GM21529 (cell line): ENCODE data around the gene GPR108.

Experiments
- ATAC-seq: cut with Tn5 transposase; IDR thresholded peaks from one replicate; pipeline ENCODE4 v1.9.1; 2021; ENCODE audit not compliant: unreplicated experiment

Gene GPR108

DNA sequence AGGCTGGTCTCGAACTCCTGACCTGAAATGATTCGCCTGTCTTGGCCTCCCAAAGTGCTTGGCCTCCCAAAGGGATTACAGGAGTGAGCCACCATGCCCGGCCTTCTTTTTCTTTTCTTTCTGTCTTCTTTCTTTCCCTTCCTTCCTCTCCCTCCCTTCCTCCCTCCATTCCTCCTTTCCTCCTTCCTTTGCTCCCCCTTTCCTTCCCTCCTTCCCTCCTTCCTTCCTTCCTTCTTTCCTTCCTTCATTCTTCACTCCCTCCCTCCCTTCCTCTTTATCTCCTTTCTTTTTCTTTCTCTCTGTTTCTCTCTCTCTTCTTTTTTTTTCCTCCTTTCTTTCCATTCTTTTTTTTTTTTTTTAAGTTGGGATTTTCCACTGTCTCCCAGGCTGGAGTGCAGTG, 29.0 kb downstream of the GPR108 start:
- no peak for ATAC-seq

GRCh38 chr19:6707658-6708018, 29.7 kb downstream of the GPR108 start:
- ATAC-seq, result no peak

DNA sequence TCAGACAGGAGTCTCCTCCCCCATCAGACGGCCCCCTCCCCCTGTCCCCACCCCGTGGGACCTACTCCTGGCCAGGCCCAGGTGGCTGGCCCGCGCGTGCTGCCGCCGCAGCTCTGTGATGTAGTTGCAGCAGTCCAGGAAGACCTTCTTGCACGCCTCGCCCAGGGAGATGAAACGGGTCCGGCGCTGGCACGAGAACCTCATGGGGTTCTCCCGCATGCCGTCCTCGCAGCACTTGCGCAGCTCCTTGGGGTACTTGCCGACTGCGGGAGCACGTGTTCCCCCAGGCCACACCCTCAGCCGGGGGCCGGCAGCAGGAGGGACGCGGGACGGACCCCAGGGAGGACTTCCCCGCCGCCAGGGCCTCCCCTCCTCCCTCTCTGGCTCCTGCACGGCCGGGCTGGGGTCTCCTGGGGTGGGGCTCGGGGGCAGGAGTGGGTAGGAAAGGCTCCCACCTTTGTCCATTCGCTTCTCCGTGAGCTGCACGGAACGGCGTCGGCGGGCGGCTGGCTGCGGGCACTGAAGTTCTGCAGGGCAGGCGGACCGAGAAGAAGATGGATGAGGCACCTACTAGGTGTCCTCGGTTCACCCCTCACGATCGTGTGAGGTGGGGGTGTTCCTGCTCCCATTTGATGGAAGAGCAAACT, 30.2 kb downstream of the GPR108 start:
- ATAC-seq, result no peak

DNA sequence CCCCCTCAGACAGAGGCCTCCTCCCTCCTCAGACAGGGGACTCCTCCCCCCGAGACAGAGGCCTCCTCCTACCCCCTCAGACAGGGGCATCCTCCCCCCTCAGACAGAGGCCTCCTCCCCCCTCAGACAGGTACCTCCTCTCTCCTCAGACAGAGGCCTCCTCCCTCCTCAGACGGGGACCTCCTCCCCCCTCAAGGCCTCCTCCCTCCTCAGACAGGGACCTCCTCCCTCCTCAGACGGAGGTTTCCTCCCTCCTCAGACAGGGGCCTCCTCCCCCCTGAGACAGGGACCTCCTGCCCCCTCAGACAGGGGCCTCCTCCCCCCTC, 30.8 kb downstream of the GPR108 start:
- no peak for ATAC-seq

- no peak for ATAC-seq
Observed at GRCh38 chr19:6705931-6706632, 31.3 kb downstream of the GPR108 start.

- ATAC-seq, result no peak
Observed at GRCh38 chr19:6700586-6701316, 36.6 kb downstream of the GPR108 start.

DNA sequence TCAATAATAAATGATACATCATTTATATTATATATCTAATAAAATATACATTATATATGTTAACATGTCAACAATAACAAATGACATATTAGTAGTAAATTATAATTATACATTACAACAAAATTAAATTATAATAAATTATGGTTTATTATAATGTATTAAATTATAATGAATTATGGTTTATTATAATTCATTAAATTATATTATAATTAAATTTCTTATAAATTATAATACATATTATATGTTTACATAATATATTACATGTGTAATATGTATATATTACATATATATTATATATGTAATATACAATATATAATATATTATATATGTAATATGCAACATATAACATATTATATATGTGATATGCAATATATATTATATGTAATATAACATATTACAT, 37.4 kb downstream of the GPR108 start:
- ATAC-seq, result no peak

DNA sequence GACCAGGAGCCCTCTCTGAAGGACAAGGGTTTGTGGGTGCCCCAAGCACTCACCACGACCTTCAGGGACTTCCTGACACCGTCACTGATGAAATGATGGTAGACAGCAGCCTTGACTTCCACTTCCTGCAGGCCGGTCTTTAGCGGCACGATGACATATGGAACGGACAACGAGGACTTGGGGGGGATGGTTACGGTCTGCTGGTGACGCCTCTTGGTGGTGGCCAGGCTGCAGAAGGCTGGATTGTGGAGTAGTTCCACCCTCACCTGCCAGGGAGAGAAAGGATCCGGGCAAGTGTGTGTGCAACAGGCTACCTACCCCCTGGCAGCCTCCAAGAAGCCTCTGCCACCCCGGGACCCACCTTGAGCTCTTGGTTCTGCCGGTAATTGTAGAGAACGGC, 40.1 kb downstream of the GPR108 start:
- ATAC-seq, result no peak

GRCh38 chr19:6696239-6696820, 41.0 kb downstream of the GPR108 start:
- no peak for ATAC-seq

DNA sequence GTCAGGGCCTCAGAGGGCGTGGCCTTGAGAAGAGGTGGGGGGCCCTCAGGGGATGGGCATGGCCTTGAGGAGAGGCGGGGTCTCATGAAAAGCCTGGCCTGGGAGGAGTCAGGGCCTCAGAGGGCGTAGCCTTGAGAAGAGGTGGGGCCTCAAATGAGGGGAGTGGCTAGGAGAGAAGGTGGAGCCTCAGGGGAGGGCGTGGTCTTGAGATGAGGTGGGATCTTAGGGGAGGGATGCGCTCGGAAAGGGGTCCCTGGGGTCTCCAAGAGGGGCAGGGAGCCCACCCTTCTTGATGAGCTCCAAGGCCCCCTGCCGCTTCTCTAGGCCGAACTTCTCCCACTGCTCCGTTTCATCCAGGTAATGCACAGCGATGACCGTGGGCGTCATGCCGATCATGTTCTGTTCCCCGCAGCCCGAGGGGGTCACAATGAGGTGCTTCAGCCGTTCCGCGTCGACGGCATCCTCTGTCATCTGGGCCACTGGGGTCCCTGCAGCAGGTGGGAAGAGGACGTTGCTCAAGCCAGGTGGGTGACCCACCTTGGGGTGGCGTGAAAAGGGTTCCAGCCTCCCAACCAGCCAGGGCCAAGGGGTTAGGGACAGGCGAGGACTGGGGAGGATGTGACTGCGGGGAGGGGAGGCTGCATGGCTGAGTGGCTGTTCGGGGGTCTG, 43.1 kb downstream of the GPR108 start:
- no peak for ATAC-seq

GRCh38 chr19:6693681-6694080, 43.7 kb downstream of the GPR108 start:
- no peak for ATAC-seq

GRCh38 chr19:6693056-6693471, 44.3 kb downstream of the GPR108 start:
- ATAC-seq, result no peak

- ATAC-seq, result no peak
Observed at GRCh38 chr19:6692027-6692426, 45.4 kb downstream of the GPR108 start.

DNA sequence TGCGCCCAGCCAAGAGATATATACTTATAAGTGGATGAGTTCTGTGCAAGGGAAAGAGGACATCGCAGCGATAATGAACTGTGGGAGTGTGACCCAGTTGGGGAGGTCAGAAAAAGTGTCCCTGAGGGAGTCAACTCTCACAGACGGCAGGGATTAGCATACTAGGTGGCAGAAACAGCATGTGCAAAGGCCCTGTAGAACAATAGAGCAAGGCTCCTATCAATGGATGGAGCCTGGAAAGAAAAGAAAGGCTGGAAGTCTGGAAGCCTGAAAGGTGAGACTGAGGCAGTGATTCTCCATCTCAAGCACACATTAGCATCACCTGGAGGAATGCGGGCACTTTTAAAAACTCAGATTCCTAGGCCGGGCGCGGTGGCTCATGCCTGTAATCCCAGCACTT, 46.0 kb downstream of the GPR108 start:
- ATAC-seq, result no peak

- ATAC-seq, result no peak
Observed at GRCh38 chr19:6690160-6690885, 47.1 kb downstream of the GPR108 start.

- ATAC-seq, result no peak
Observed at GRCh38 chr19:6687114-6687513, 50.3 kb downstream of the GPR108 start.

- ATAC-seq, result no peak
Observed at GRCh38 chr19:6686628-6686975, 50.8 kb downstream of the GPR108 start.

GRCh38 chr19:6685962-6686627, 51.3 kb downstream of the GPR108 start:
- no peak for ATAC-seq

GRCh38 chr19:6685482-6685881, 51.9 kb downstream of the GPR108 start:
- no peak for ATAC-seq

DNA sequence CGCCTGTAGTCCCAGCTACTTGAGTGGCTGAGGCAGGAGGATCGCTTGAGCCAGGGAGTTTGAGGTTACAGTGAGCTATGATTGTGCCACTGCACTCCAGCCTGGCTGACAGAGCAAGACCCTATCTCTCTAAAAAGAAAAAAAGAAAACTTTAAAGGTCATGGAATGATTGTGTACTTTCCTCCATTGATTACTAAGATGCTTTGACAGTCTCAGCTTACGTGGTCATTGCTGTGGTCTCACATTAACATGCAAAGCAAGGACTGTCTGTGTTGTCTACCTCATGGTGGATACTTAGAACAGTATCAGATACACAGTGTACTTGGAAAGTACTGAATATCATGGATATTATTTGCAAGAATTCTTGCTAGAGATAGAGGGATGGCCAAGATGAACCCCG, 53.4 kb downstream of the GPR108 start:
- ATAC-seq, result no peak
